ENCODE measurements around the gene POLR3GL. TPM values are rescaled to one million over a fixed set of nuclear protein-coding genes. Genes with fewer than 3 reads are reported as not detected.

The POLR3GL gene
- total RNA-seq, 1 experiment from 2014 or later: 7.9 TPM

DNA sequence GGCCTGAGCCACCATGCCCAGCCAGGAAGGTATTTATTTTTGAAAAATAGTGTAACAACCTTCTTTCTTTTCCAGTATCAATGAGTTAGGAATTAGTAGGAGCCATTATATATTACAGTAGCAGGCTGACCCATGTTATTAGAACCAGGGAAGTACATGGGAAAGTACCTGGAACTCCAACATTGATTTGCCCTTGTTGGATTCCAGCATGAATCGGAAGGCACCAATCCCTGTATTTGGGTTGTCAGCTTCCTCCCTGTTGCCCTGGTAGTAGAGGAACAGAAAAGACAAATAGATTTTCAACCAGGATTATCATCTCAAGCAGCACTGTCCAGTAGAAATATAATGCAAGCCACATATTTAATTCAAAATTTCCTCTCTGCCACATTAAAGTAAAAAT is 27.1 kb upstream of the POLR3GL start:
- H3K27ac Mint-ChIP-seq: no peak overlapping the region; a peak in 1 of 7 replicates
- Histone ChIP-seq H3K27me3 (ENCODE audit: insufficient read depth, low read length) (no peaks in the 10 kb centered on the region), H3K14ac (ENCODE audit: insufficient read depth, low read length) (no peak overlapping the region), H3K9ac (ENCODE audit: extremely low read depth, insufficient read length, low read length) (no peak overlapping the region), H4K91ac (ENCODE audit: insufficient read length, low read depth, low read length) (no peak overlapping the region), H3K9me3 (ENCODE audit: control insufficient read depth, low read depth, low read length) (no peaks in the 10 kb centered on the region), H3K4ac (ENCODE audit: low read depth, low read length) (no peak overlapping the region), H2BK20ac (ENCODE audit: low read depth, low read length, poor library complexity, severe bottlenecking) (no peak overlapping the region), H3K27ac (ENCODE audit: insufficient read length, low read depth, low read length) (no peak overlapping the region), H2AK5ac (ENCODE audit: insufficient read length, low read length) (no peak overlapping the region), H2BK15ac (ENCODE audit: low read depth, low read length) (no peak overlapping the region), H3K23ac (ENCODE audit: insufficient read length, low read depth, low read length) (no peak overlapping the region), H3K56ac (ENCODE audit: insufficient read length, low read depth, low read length) (no peak overlapping the region), H4K5ac (ENCODE audit: insufficient read length, low read depth, low read length) (no peak overlapping the region), H2BK5ac (ENCODE audit: insufficient read length, low read length) (no peak overlapping the region), H2BK120ac (ENCODE audit: low read depth, low read length, poor library complexity, severe bottlenecking) (no peak overlapping the region), H2BK12ac (ENCODE audit: insufficient read length, low read depth, low read length) (no peak overlapping the region), H4K8ac (replicated peaks; ENCODE audit: insufficient read length, low read depth, low read length) (no peak overlapping the region), H3K18ac (ENCODE audit: insufficient read length, low read depth, low read length) (no peak overlapping the region), H3K79me2 (ENCODE audit: insufficient read depth, low read length) (no peaks in the 10 kb centered on the region), H2AFZ (ENCODE audit: low read length) (no peak overlapping the region), H3T11ph (ENCODE audit: low read length) (no peak overlapping the region), H3K4me1 (ENCODE audit: insufficient read depth, low read length) (no peaks in the 10 kb centered on the region), H4K20me1 (ENCODE audit: control insufficient read depth, insufficient read depth, insufficient read length) (no peaks in the 10 kb centered on the region), H3K23me2 (ENCODE audit: insufficient read length, low read depth, low read length, poor library complexity, severe bottlenecking) (no peaks in the 10 kb centered on the region), H3K79me1 (ENCODE audit: insufficient read depth, low read depth, low read length, poor library complexity, severe bottlenecking) (no peaks in the 10 kb centered on the region), H3K4me2 (ENCODE audit: insufficient read depth, insufficient read length, low read length) (no peak overlapping the region)
- H3K9me3 Mint-ChIP-seq: no peaks in the 10 kb centered on the region
- no CpG with 5 or more reads among the region's 1 CpG for WGBS (ENCODE audit: extremely low coverage, insufficient read length, low lambda C conversion rate)
- no peaks in the 10 kb centered on the region for H3K27me3 Mint-ChIP-seq (ENCODE audit: low read depth)
- DNase-seq: no peak
- H3K4me1 Mint-ChIP-seq: peaks cover 16 to 19% of the 10 kb centered on the region in 2 experiments
- no peaks in the 10 kb centered on the region; a peak in 1 of 7 replicates for H3K36me3 Mint-ChIP-seq (ENCODE audit: insufficient read depth in 1 of 3, low read depth in 3 of 3)
- no peak overlapping the region for H3K4me3 Mint-ChIP-seq
- no peak for TF ChIP-seq CTCF (conservative IDR thresholded peaks at IDR 0.05)

Measured in H9 (cell line).